COLO829 (cell line): Measurements from ENCODE around the gene ROGDI.

Source experiments
- DNase-seq: peaks from one replicate; pipeline ENCODE4 v3.0.0; 2012; ENCODE audit warnings: low spot score

ROGDI gene

GRCh38 chr16:4813251-4814003, 11.0 kb upstream of the ROGDI start:
- DNase-seq, result no peak

GRCh38 chr16:4811773-4812172, 9.3 kb upstream of the ROGDI start:
- no peak for DNase-seq

GRCh38 chr16:4811242-4811641, 8.8 kb upstream of the ROGDI start:
- DNase-seq, result no peak

- DNase-seq, result no peak
These were observed 3.8 kb upstream of the ROGDI start for GRCh38 chr16:4806280-4806679.

- DNase-seq, result no peak
These were observed 2.8 kb upstream of the ROGDI start for GRCh38 chr16:4805231-4805630.

GRCh38 chr16:4803898-4804762, 1.7 kb upstream of the ROGDI start:
- no peak for DNase-seq

- no peak for DNase-seq
These were observed 990 bp upstream of the ROGDI start for GRCh38 chr16:4803401-4803844.

- peak; percentile 97 for DNase-seq
These were observed 340 bp upstream of the ROGDI start for GRCh38 chr16:4802659-4803287.

GRCh38 chr16:4801051-4801961, 1.1 kb downstream of the ROGDI start:
- DNase-seq, result no peak

GRCh38 chr16:4800290-4801041, 2.0 kb downstream of the ROGDI start:
- no peak for DNase-seq

GRCh38 chr16:4799171-4799855, 3.1 kb downstream of the ROGDI start:
- DNase-seq, result no peak

- no peak for DNase-seq
These were observed 4.0 kb downstream of the ROGDI start for GRCh38 chr16:4798456-4798855.

GRCh38 chr16:4797805-4798252, 4.6 kb downstream of the ROGDI start:
- no peak for DNase-seq

GRCh38 chr16:4796982-4797804, 5.2 kb downstream of the ROGDI start:
- DNase-seq, result no peak

- DNase-seq, result no peak
These were observed 6.4 kb downstream of the ROGDI start for GRCh38 chr16:4795828-4796572.

GRCh38 chr16:4795181-4795827, 7.1 kb downstream of the ROGDI start, which contains the start of gene SMIM22:
SMIM22 (plus strand) TSS chr16:4795369; CDS start chr16:4795735, 366 bp downstream.
- no peak for DNase-seq

GRCh38 chr16:4792951-4793513, 9.4 kb downstream of the ROGDI start:
- DNase-seq, result no peak

- DNase-seq, result no peak
These were observed 11.6 kb downstream of the ROGDI start for GRCh38 chr16:4790871-4791270.
